ENCODE measurements around the gene PDE6H.

PDE6H gene

GRCh38 chr12:14950421-14950820, 22.4 kb upstream of the PDE6H start:
- DNase-seq (ENCODE audit: low read depth) = no peak
- TF ChIP-seq, protein P1, sequence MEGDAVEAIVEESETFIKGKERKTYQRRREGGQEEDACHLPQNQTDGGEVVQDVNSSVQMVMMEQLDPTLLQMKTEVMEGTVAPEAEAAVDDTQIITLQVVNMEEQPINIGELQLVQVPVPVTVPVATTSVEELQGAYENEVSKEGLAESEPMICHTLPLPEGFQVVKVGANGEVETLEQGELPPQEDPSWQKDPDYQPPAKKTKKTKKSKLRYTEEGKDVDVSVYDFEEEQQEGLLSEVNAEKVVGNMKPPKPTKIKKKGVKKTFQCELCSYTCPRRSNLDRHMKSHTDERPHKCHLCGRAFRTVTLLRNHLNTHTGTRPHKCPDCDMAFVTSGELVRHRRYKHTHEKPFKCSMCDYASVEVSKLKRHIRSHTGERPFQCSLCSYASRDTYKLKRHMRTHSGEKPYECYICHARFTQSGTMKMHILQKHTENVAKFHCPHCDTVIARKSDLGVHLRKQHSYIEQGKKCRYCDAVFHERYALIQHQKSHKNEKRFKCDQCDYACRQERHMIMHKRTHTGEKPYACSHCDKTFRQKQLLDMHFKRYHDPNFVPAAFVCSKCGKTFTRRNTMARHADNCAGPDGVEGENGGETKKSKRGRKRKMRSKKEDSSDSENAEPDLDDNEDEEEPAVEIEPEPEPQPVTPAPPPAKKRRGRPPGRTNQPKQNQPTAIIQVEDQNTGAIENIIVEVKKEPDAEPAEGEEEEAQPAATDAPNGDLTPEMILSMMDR (IDR thresholded peaks at IDR 0.05; ENCODE audit: low read depth, low read length, missing control alignments) = no peak
- peak overlapping the region; percentile 10 for H3K4me3 ChIP-seq (ENCODE audit: low read depth, low read length)

DNA sequence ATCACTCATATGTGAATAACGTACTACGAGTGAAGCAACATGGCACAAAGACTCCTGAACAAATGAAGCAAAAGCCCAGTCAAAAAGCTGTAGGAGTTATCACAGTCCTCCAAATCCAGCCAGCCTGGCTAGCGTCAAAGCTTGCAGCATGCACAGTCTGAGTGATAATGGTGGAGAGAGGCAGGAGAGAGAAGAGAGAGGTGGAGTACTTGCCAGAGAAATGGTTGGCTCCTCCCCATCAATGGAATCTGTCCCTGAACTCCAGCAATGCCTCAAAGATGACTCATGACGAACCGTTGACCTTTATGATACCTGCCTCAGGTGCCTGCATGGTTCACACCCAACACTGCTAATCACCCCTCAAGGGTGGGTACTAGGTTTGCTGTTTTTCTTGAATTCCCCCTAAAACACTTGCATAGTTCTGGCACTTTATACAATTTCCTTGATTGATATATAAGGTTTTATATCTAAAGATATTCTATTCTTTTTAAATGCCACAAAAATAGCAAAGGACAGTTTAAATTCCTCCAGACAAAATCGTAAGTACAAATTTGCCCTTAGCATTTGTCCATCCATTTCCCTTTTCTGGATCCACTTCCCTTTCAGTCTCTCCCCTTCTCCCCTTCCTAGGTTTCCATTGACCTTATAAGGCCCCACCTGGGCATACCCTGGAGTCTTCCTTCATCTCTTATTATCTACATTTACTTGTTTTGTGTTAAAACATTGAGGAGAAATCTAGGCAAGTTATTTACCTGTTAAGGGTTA, 21.7 kb upstream of the PDE6H start:
- TF ChIP-seq, protein P1 (IDR thresholded peaks at IDR 0.05; ENCODE audit: low read depth, low read length, missing control alignments) = no peak
- DNase-seq (ENCODE audit: low read depth) = no peak
- H3K4me3 ChIP-seq (ENCODE audit: low read depth, low read length) = peak overlapping the region; percentile 15; the same call in 1 of the 2 replicates

DNA sequence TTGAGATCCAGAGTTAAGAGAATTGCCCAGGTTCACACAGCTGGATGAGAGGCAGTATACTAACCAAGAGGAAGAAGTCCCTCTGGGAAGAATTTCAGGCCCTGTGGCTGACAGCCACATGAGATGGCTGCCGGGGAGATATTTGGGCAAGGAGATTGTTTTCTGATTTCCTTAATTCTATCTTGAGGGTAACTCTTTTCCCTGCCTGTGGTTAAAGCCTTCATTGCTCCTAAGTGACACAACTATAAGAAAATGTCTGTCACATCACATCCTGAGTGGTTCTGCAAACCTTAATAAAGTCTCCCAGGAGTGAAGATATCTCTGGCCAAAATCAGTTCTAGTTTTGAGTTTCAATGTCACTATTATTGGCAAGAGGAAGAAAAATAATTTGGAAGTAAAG, 21.0 kb upstream of the PDE6H start:
- DNase-seq (ENCODE audit: low read depth) = no peak
- TF ChIP-seq, protein P1 (IDR thresholded peaks at IDR 0.05; ENCODE audit: low read depth, low read length, missing control alignments) = no peak
- no peak overlapping the region for H3K4me3 ChIP-seq (ENCODE audit: low read depth, low read length)

- peak overlapping the region; percentile 35 for H3K4me3 ChIP-seq (ENCODE audit: low read depth, low read length)
- DNase-seq (ENCODE audit: low read depth) = no peak
- TF ChIP-seq, protein P1 (IDR thresholded peaks at IDR 0.05; ENCODE audit: low read depth, low read length, missing control alignments) = no peak
Observed at GRCh38 chr12:14952299-14952921, 20.4 kb upstream of the PDE6H start.

DNA sequence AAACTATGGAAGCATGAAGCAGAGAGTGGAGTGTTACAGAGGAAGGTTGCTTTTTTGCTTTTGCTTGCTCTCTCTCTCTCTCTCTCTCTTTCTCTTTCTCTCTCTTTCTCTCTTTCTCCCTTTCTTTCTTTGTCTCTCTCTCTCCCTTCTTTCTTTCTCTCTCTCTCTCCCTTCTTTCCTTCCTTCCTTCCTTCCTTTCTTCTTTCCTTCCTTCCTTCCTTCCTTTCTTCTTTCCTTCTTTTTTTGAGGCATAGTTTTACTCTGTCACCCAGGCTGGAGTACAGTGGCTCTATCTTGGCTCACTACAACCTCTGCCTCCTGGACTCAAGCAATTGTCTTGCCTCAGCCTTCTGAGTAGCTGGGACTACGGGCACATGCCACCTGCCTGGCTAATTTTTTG, 19.1 kb upstream of the PDE6H start:
- DNase-seq (ENCODE audit: low read depth) = no peak
- H3K4me3 ChIP-seq (ENCODE audit: low read depth, low read length) = no peak overlapping the region; the same call in 1 of the 2 replicates
- TF ChIP-seq, protein P1 (IDR thresholded peaks at IDR 0.05; ENCODE audit: low read depth, low read length, missing control alignments) = no peak

DNA sequence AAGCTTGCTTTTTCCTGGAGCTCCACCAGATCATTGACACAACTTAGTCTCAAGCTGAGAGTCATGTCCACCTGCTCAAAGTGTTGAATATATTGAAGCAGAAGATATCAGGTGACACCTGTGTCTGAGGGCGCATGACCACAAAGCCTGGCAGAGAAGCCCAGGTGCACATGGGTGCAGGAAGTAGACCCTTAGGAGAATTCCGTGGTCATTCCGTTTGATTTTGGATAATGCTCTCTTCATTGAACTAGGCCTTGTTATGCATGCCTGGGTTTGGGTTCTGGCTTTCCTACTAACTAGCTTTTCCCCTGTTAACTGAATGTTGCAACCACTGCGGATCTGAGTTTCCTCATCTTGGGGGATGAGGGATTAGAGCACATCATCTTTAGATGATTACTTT, 18.6 kb upstream of the PDE6H start:
- peak overlapping the region; percentile 29 for H3K4me3 ChIP-seq (ENCODE audit: low read depth, low read length)
- TF ChIP-seq, protein P1 (IDR thresholded peaks at IDR 0.05; ENCODE audit: low read depth, low read length, missing control alignments) = no peak
- no peak for DNase-seq (ENCODE audit: low read depth)
